ENCODE data around the gene CADPS2.

The CADPS2 gene

GRCh38 chr7:122518488-122518887, 367.8 kb downstream of the CADPS2 start:
- no peak for DNase-seq

- no peak for DNase-seq
These were observed 368.7 kb downstream of the CADPS2 start for GRCh38 chr7:122517576-122517975.

- no peak for DNase-seq
These were observed 370.9 kb downstream of the CADPS2 start for GRCh38 chr7:122515404-122515803.

- no peak for DNase-seq
These were observed 375.0 kb downstream of the CADPS2 start for GRCh38 chr7:122511268-122511667.

GRCh38 chr7:122507591-122507990, 378.7 kb downstream of the CADPS2 start:
- DNase-seq = no peak

- DNase-seq = no peak
These were observed 394.3 kb downstream of the CADPS2 start for GRCh38 chr7:122492007-122492406.

- DNase-seq = no peak
These were observed 398.0 kb downstream of the CADPS2 start for GRCh38 chr7:122488241-122488640.

- no peak for DNase-seq
These were observed 399.1 kb downstream of the CADPS2 start for GRCh38 chr7:122487131-122487530.

GRCh38 chr7:122485856-122486255, 400.4 kb downstream of the CADPS2 start:
- no peak for DNase-seq

- DNase-seq = no peak
These were observed 404.0 kb downstream of the CADPS2 start for GRCh38 chr7:122482212-122482611.

- DNase-seq = no peak
These were observed 415.4 kb downstream of the CADPS2 start for GRCh38 chr7:122470859-122471258.

GRCh38 chr7:122468945-122469344, 417.3 kb downstream of the CADPS2 start:
- no peak for DNase-seq

- no peak for DNase-seq
These were observed 418.4 kb downstream of the CADPS2 start for GRCh38 chr7:122467661-122468449.

GRCh38 chr7:122465296-122465695, 421.0 kb downstream of the CADPS2 start:
- no peak for DNase-seq

- DNase-seq = no peak
These were observed 422.6 kb downstream of the CADPS2 start for GRCh38 chr7:122463631-122464030.

- peak in 1 of 2 experiments; percentile 42 for DNase-seq
These were observed 425.3 kb downstream of the CADPS2 start for GRCh38 chr7:122460936-122461335.

- no peak for DNase-seq
These were observed 428.3 kb downstream of the CADPS2 start for GRCh38 chr7:122457969-122458368.

GRCh38 chr7:122457325-122457724, 428.9 kb downstream of the CADPS2 start:
- DNase-seq = no peak

- DNase-seq = no peak
These were observed 431.3 kb downstream of the CADPS2 start for GRCh38 chr7:122454776-122455507.

- DNase-seq = no peak
These were observed 432.8 kb downstream of the CADPS2 start for GRCh38 chr7:122453432-122453831.

- DNase-seq = no peak
These were observed 437.2 kb downstream of the CADPS2 start for GRCh38 chr7:122448893-122449589.

- DNase-seq = no peak
These were observed 443.3 kb downstream of the CADPS2 start for GRCh38 chr7:122442929-122443328.

- DNase-seq = no peak
These were observed 447.8 kb downstream of the CADPS2 start for GRCh38 chr7:122438492-122438891.

GRCh38 chr7:122438006-122438405, 448.3 kb downstream of the CADPS2 start:
- peak; percentile 15 to 55 for DNase-seq
